Measurements from ENCODE around the gene GFRA1. TPM values are rescaled to one million over a fixed set of nuclear protein-coding genes. Genes with fewer than 3 reads are reported as not detected.

GFRA1 gene
- total RNA-seq, 4 donors from 2014 or later: 6.2 to 44.5 (median 13.4) TPM

DNA sequence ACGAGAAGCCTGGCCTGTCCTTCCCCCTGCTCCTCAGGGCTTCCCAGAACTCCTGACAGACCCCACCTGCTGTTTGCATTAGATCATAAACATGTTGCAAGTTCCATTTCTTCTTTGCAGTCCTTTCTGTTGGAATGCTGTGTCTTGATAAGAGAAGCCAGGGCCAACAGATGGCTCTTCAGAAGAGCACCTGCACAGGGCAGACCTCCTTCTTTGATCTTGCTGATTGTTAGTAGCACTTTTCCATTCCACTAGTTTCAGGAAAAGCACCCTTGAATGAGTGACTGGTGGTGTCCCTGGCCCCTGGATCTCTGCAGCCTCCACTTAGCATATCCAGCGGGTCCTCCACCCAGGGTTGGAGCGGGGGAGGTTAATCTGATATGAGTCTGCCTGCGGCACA lies 243.2 kb downstream of the GFRA1 start:
- no peak for DNase-seq (ENCODE audit: low spot score in 2 of 2)
- no peak overlapping the region for H3K4me3 ChIP-seq (ENCODE audit: low read depth, poor library complexity, severe bottlenecking)
- no peak for TF ChIP-seq POLR2A (IDR thresholded peaks at IDR 0.05)
- TF ChIP-seq, protein P1, sequence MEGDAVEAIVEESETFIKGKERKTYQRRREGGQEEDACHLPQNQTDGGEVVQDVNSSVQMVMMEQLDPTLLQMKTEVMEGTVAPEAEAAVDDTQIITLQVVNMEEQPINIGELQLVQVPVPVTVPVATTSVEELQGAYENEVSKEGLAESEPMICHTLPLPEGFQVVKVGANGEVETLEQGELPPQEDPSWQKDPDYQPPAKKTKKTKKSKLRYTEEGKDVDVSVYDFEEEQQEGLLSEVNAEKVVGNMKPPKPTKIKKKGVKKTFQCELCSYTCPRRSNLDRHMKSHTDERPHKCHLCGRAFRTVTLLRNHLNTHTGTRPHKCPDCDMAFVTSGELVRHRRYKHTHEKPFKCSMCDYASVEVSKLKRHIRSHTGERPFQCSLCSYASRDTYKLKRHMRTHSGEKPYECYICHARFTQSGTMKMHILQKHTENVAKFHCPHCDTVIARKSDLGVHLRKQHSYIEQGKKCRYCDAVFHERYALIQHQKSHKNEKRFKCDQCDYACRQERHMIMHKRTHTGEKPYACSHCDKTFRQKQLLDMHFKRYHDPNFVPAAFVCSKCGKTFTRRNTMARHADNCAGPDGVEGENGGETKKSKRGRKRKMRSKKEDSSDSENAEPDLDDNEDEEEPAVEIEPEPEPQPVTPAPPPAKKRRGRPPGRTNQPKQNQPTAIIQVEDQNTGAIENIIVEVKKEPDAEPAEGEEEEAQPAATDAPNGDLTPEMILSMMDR (IDR thresholded peaks at IDR 0.05): no peak
- WGBS, 2 donors: 86 to 93% methylated on average over 4 of the region's 4 CpGs
- intact Hi-C loops (cut with DNase I; ENCODE audit: low total_unique reads): no loop called here

DNA sequence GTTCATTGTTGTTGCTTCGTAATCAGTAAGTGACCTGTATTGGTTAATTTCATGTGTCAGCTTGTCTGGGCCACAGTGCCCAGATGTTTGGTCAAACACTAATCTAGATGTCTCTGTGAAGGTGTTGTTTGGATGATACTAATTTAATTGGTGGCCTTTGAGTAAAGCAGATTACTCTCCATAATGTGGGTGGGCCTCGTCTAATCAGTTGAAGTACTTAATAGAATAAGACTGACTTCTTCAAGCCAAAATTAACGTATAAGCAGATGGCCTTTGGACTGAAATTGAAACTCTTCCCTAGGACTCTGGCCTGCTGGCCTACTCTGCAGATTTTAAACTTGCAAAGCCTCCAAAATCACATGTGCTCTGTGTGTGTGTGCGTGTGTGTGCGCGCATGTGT lies 245.7 kb downstream of the GFRA1 start:
- no peak overlapping the region for H3K4me3 ChIP-seq (ENCODE audit: low read depth, poor library complexity, severe bottlenecking)
- no peak for DNase-seq (ENCODE audit: low spot score in 2 of 2)
- TF ChIP-seq, protein P1 (IDR thresholded peaks at IDR 0.05): no peak
- no peak for TF ChIP-seq POLR2A (IDR thresholded peaks at IDR 0.05)
- WGBS, 2 donors: 77 to 79% methylated on average over 6 of the region's 6 CpGs
- intact Hi-C loops (cut with DNase I; ENCODE audit: low total_unique reads): no loop called here

DNA sequence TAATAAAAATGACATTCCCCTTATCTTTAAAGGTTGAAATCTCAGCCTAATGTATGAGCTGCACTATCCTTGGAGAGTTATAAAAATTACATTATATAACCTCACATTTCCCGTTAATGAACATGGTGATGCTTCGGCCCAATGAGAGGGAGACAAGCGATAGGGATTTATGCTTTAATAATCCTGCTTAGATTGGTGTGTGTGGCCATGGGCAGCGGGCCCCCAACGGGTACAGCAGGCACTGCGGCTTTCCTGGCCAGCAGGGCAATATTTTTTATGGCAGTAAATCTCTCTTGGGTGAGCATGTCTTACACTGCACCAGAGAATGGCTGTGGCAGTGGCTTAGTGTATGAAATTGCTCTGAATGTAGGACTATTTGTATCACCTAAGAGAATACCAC lies 246.3 kb downstream of the GFRA1 start:
- no peak overlapping the region for H3K4me3 ChIP-seq (ENCODE audit: low read depth, poor library complexity, severe bottlenecking)
- no peak for DNase-seq (ENCODE audit: low spot score in 2 of 2)
- intact Hi-C loops (cut with DNase I; ENCODE audit: low total_unique reads): no loop called here
- TF ChIP-seq POLR2A (IDR thresholded peaks at IDR 0.05): no peak
- TF ChIP-seq, protein P1 (IDR thresholded peaks at IDR 0.05): no peak
- 86 to 90% methylated on average over 6 of the region's 6 CpGs for WGBS, 2 donors

GRCh38 chr10:116026315-116026714 lies 246.7 kb downstream of the GFRA1 start:
- intact Hi-C loops (cut with DNase I; ENCODE audit: low total_unique reads): no loop called here
- no peak overlapping the region for H3K4me3 ChIP-seq (ENCODE audit: low read depth, poor library complexity, severe bottlenecking)
- DNase-seq (ENCODE audit: low spot score in 2 of 2): no peak
- WGBS, 2 donors: 94 to 95% methylated on average over 1 of the region's 1 CpG
- no peak for TF ChIP-seq POLR2A (IDR thresholded peaks at IDR 0.05)
- TF ChIP-seq, protein P1 (IDR thresholded peaks at IDR 0.05): no peak

DNA sequence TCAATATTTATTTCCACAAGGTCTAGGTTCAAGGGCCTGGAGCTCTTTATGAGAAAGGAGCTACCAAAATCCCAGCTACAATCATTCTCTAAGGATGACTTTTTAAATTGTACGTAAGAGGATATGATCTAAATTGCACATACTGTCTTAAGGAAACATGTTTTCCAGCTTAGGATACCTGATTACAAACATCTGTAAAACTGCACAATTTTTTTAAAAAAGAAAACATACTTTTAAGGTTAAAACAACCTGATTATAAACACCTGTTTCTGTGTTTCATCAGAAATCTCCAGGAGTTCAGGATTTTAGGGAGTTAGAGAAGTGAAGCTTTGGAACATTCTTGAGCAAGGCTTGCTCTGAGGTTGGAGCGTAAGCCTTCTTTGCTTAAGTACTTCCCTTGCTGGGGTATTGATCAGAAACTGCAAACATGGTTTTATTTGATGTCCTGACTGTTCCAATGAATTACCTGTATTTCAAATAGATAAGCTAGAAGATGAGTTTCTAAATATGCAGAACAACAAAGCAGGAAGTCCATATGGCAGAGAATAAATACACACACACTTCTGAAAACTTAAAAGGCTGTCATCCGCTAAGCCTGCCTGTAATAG lies 248.6 kb downstream of the GFRA1 start:
- DNase-seq (ENCODE audit: low spot score in 2 of 2): no peak
- no peak for TF ChIP-seq POLR2A (IDR thresholded peaks at IDR 0.05)
- TF ChIP-seq, protein P1 (IDR thresholded peaks at IDR 0.05): no peak
- intact Hi-C loops (cut with DNase I; ENCODE audit: low total_unique reads): no loop called here
- no peak overlapping the region for H3K4me3 ChIP-seq (ENCODE audit: low read depth, poor library complexity, severe bottlenecking)
- WGBS, 2 donors: 90% methylated on average over 3 of the region's 3 CpGs

- 67 to 78% methylated on average over 2 of the region's 2 CpGs for WGBS, 2 donors
- no peak overlapping the region for H3K4me3 ChIP-seq (ENCODE audit: low read depth, poor library complexity, severe bottlenecking)
- no peak for DNase-seq (ENCODE audit: low spot score in 2 of 2)
- intact Hi-C loops (cut with DNase I; ENCODE audit: low total_unique reads): no loop called here
- TF ChIP-seq POLR2A (IDR thresholded peaks at IDR 0.05): no peak
- TF ChIP-seq, protein P1 (IDR thresholded peaks at IDR 0.05): no peak
Observed at GRCh38 chr10:116017405-116017804, 255.6 kb downstream of the GFRA1 start.

Data from lower leg skin (tissue), 4 donors.